ENCODE measurements around the gene BTBD9.

DNA sequence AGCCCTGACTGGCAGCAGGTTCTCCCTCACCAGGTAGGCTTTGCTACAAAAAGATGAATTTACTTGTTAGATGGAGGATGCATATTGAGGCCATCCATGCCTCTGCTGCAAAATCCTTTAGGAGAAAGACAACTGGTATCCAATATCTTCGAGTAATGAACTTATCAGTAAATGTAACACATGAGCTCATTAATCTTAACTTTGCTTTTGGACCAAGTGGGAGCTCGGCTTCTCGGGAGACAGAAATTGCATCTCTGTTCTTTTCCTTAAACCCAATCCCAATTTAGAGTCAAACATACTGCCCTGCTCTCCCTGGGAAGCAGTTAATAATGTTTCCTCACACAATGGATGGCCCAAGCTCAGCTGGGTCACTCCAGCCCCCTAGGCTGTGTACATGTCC is 489.7 kb downstream of the BTBD9 start:
- no peak for TF ChIP-seq FOXA1 (IDR thresholded peaks at IDR 0.05; ENCODE audit: borderline replicate concordance)
- TF ChIP-seq, protein P1, sequence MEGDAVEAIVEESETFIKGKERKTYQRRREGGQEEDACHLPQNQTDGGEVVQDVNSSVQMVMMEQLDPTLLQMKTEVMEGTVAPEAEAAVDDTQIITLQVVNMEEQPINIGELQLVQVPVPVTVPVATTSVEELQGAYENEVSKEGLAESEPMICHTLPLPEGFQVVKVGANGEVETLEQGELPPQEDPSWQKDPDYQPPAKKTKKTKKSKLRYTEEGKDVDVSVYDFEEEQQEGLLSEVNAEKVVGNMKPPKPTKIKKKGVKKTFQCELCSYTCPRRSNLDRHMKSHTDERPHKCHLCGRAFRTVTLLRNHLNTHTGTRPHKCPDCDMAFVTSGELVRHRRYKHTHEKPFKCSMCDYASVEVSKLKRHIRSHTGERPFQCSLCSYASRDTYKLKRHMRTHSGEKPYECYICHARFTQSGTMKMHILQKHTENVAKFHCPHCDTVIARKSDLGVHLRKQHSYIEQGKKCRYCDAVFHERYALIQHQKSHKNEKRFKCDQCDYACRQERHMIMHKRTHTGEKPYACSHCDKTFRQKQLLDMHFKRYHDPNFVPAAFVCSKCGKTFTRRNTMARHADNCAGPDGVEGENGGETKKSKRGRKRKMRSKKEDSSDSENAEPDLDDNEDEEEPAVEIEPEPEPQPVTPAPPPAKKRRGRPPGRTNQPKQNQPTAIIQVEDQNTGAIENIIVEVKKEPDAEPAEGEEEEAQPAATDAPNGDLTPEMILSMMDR (IDR thresholded peaks at IDR 0.05 in 2 of 3, conservative IDR thresholded peaks at IDR 0.05 in 1 of 3; ENCODE audit: insufficient read depth in 2 of 3, low read depth in 1 of 3, low read length in 3 of 3): no peak
- TF ChIP-seq ARNT (IDR thresholded peaks at IDR 0.05): no peak
- TF ChIP-seq FOXP4 (CRISPR knock-in tag; IDR thresholded peaks at IDR 0.05; ENCODE audit: borderline replicate concordance): no peak
- TF ChIP-seq, protein P2, sequence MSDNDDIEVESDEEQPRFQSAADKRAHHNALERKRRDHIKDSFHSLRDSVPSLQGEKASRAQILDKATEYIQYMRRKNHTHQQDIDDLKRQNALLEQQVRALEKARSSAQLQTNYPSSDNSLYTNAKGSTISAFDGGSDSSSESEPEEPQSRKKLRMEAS (CRISPR knock-in tag; IDR thresholded peaks at IDR 0.05): no peak
- no peak for TF ChIP-seq FOXK2 (conservative IDR thresholded peaks at IDR 0.05 in 1 of 2, IDR thresholded peaks at IDR 0.05 in 1 of 2; ENCODE audit: low read depth in 2 of 2)
- TF ChIP-seq RAD21 (CRISPR knock-in tag; conservative IDR thresholded peaks at IDR 0.05 in 1 of 2, IDR thresholded peaks at IDR 0.05 in 1 of 2): no peak
- no peak for TF ChIP-seq YY1 (IDR thresholded peaks at IDR 0.05; ENCODE audit: borderline replicate concordance in 1 of 3, control insufficient read depth in 1 of 3, extremely low read depth in 1 of 3, insufficient read depth in 3 of 3, insufficient read length in 1 of 3, insufficient replicate concordance in 2 of 3, low read depth in 1 of 3, low read length in 2 of 3)
- no peak for TF ChIP-seq CEBPB (tag; IDR thresholded peaks at IDR 0.05)
- no peak for TF ChIP-seq POLR2A (conservative IDR thresholded peaks at IDR 0.05)
- no peak for TF ChIP-seq JUND (IDR thresholded peaks at IDR 0.05; ENCODE audit: borderline replicate concordance, low read depth, low read length)
- TF ChIP-seq JUND (tag; IDR thresholded peaks at IDR 0.05; ENCODE audit: borderline replicate concordance, low read depth, low read length): no peak
